Omental fat pad (tissue), 4 donors: ENCODE results near the gene ASH1L. TPM values are rescaled to one million over a fixed set of nuclear protein-coding genes. Genes with fewer than 3 reads are reported as not detected.

Experiments
- ATAC-seq: fragments of 150-250 bp; one replicate; pipeline ENCODE4 v1.9.1; 2016; ENCODE audit warnings: mild to moderate bottlenecking, moderate library complexity; ENCODE audit not compliant: low FRiP score
- DNase-seq: peaks from one replicate; pipeline ENCODE4 v3.0.0-alpha.2; 2019; ENCODE audit warnings: low spot score
- total RNA-seq, 4 donors: library from RNA; depleted of rRNA; stranded (reverse); fragments of >200 nt; gene quantifications; one replicate each; pipeline ENCODE4 v1.1.0, GENCODE V29; 2016
- TF ChIP-seq, protein P1 (sequence below), 3 donors: fragments of 450-650 bp; IDR thresholded peaks; one replicate each; pipeline ENCODE4 v1.5.1; 2016 to 2017; ENCODE audit warnings: antibody characterized with exemption in 3 of 3, mild to moderate bottlenecking in 3 of 3, moderate library complexity in 2 of 3

Gene ASH1L
- total RNA-seq, 4 donors from 2014 or later, result 60.8 to 72.2 (median 65.6) TPM

DNA sequence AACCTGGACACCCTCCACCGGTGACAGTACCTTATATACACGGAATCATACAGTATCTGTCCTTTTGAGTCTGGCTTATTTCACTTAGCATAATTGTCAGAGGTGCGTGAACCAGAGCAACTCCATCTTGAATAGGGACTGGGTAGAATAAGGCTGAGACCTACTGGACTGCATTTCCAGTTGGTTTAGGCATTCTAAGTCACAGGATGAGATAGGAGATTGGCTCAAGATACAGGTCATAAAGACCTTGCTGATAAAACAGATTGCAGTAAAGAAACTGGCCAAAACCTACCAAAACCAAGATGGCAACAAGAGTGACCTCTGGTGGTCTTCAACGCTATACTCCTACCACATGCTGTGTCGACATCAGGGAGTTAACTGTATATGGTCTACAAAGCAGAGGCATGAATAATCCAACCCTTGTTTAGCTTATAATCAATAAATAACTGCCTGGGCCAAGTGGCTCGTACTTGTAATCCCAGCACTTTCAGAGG, 255.3 kb downstream of the ASH1L start:
- no peak for DNase-seq
- TF ChIP-seq, protein P1, sequence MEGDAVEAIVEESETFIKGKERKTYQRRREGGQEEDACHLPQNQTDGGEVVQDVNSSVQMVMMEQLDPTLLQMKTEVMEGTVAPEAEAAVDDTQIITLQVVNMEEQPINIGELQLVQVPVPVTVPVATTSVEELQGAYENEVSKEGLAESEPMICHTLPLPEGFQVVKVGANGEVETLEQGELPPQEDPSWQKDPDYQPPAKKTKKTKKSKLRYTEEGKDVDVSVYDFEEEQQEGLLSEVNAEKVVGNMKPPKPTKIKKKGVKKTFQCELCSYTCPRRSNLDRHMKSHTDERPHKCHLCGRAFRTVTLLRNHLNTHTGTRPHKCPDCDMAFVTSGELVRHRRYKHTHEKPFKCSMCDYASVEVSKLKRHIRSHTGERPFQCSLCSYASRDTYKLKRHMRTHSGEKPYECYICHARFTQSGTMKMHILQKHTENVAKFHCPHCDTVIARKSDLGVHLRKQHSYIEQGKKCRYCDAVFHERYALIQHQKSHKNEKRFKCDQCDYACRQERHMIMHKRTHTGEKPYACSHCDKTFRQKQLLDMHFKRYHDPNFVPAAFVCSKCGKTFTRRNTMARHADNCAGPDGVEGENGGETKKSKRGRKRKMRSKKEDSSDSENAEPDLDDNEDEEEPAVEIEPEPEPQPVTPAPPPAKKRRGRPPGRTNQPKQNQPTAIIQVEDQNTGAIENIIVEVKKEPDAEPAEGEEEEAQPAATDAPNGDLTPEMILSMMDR (IDR thresholded peaks at IDR 0.05), result no peak
- ATAC-seq, result no peak

DNA sequence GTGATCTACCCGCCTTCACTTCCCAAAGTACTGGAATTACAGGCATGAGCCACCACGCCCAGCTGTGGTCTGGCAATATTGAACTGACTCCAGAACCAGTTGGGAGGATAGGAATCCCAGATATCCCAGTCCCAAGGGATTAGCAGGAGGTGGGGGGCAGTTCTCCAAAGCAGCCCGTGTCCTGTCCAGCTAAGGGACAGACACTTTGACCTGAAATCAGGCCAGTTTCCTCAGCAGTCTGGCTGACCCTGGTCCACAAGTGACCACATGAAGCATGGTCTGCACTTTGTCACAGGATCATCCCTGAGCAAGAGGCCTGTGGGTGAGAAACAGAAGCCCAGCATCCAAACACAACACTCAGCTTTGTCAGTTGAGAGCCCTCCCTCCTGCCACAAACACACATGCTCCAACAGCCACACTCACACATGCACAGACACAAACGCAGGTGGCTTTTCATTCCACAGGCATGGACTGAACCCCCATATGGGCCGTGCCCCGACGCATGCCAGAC, 256.7 kb downstream of the ASH1L start:
- DNase-seq, result no peak
- no peak for ATAC-seq
- TF ChIP-seq, protein P1 (IDR thresholded peaks at IDR 0.05), result no peak

DNA sequence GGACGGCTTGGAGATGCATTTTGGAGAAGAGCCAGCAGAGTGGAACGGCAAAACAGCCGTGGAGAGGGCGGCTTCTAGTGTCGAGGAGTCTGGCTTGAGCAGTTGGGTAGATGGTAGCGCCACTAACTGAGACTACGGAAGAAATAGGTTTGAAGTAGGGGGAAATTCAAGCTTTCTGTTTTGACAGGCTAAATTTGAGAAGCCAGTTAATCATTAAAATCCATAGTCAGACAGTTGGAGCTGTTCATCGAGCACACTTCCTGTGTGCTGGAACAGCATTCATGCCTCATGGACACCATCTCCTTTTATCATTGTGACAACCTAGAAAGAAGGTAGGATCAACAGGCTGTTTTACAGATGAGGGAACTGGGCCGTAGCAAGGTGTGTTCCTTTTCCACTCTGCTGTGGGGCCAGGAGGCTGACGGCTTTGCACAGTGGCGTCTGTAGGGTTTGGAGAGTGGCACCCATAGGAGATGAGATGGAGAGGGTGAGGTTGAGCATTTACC, 258.0 kb downstream of the ASH1L start:
- TF ChIP-seq, protein P1 (IDR thresholded peaks at IDR 0.05), result no peak
- no peak for ATAC-seq

DNA sequence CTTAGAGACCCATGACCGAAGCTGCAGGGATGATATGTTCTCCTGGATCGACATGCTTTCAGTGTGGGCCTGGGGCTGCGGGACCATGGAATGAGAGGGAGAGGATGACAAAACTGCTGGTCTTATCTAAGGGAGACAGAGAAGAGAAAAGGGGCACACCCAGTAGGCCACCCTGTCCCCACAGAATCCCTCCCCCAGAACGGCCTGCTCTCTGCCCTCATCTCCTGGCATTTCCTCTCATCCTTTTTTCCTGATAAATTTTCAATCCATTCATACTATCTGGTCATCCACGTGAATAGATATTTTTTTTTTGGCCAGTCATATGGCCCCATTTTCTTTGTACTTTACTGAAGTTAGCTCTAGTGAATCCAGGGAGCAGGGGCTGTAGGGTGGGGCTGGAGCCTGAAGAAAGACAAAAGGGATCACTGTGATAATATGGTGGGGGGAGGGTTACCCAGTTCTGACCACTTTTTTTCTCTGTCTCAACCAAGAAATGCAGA, 261.2 kb downstream of the ASH1L start, which contains the start of gene PKLR:
Gene PKLR, minus strand, starts transcription at position 97 of the 500 bp plus-strand sequence. Its CDS starts 43 bp downstream, at position 54.
- TF ChIP-seq, protein P1 (IDR thresholded peaks at IDR 0.05), result no peak
- no peak for DNase-seq
- ATAC-seq, result no peak

More for the DNA sequence above, 258.0 kb downstream of the ASH1L start:
- DNase-seq, result no peak

DNA sequence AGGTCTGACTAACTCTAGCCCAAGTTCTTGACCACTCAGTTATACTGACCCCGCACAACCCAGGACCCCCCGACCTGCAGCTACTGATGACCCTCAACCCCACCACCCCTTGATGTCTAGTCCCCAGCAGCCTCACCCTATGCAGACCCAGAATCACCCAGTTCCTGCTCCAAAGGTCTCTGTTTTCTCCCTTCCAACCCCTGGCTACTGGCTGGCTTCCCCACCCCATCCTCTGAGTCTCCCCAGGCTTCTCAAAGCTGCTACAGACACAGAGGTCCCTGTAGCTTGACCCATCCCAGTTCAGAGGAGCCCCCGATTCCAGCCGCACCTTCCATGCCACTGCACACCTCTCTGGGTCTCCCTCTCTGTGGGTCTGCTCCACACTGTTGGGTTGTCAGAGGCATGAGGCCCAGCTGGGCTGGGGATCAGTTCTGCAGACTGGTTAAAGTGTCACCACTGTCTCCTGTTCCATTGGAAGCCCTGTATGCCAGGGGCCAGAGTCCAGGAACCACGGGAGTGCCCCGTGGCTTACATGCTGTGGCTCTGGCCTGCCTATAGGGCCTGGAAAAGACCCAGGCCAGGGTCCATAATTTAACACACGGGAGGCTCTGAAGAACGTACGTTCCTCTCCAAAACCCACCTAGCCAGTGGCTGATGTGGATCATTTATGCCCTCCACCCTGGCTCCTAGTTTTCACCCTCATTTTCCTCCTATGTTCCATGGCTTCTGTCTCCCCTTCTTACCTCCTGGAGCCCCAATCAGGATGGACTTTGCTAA, 261.9 kb downstream of the ASH1L start:
- no peak for ATAC-seq
- TF ChIP-seq, protein P1 (IDR thresholded peaks at IDR 0.05), result no peak

DNA sequence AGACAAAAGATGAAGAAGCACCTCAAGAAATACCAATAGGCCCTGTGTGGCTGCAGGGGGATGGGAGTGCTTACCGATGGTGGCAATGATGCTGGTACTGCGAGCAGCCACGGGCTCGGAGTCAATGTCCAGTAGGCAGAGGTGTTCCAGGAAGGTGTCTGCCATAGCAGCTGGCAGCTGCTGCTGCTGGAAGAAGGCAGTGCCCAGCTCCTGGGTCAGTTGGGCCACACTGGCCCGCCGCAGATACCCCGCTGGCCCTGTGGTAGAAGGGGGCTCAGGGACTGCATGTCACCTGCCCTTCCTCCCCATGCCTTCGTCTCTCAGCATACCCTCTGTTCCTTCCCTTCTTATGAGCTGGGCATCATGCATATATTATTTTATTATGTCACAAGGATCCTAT, 262.6 kb downstream of the ASH1L start:
- TF ChIP-seq, protein P1 (IDR thresholded peaks at IDR 0.05), result no peak
- ATAC-seq (no peak), DNase-seq (no peak)

More for the DNA sequence above, 261.9 kb downstream of the ASH1L start:
- no peak for DNase-seq
